ENCODE data around the gene VSX1. TPM values are rescaled to one million over a fixed set of nuclear protein-coding genes. Genes with fewer than 3 reads are reported as not detected.

The VSX1 gene
- total and polyA plus RNA-seq, 9 of the 15 experiments (the other 6 are each of a cell fraction or from before 2014, with no cell fraction given), result not detected

DNA sequence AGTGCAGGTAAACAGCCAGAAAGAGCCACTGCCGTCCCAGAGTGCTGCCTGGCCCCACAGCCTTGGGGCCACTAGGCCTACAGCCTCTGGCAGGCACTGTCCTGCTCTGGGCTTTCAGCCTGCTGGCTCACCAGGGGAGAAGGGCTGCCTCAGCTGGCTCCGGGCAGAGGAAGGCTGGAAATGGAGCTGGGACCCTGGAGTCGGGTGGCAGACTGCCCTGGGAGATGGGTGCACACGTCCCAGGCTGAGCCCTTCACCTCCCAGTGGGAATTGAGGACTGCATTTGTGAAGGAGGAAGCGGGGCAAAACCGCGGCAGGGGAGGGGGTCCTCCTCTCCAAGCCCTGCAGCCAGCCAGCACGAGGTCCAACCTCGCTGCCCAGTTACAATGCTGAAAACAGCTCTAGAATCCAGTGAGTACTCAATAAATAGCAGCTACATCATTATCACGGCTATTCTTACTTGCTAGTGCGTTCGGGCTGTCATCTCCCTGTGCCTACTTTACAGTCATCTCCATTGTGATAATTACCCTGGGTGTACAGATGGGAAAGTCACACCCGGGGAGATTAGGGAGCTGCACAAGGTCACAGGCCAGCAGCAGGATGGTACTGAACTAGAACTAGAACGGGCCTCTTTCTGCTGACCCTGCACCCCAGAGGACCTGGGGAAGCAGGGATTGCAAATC, 37.1 kb downstream of the VSX1 start:
- Histone ChIP-seq H3K9ac (ENCODE audit: insufficient read depth in 1 of 2, low read depth in 2 of 2, low read length in 2 of 2) (no peak overlapping the region), H3K9me3 (replicated peaks; ENCODE audit: control insufficient read depth, insufficient read depth, low read depth, low read length) (no peaks in the 10 kb centered on the region), H3K36me3 (ENCODE audit: control insufficient read depth, insufficient read depth, low read length) (no peaks in the 10 kb centered on the region), H3K27ac (ENCODE audit: extremely low read depth, low read depth, low read length) (no peak overlapping the region), H3K4me3 (no peak overlapping the region), H3K79me2 (ENCODE audit: control insufficient read depth, insufficient read depth, low read length) (no peaks in the 10 kb centered on the region), H3K9me1 (ENCODE audit: control insufficient read depth, insufficient read depth, low read length) (no peaks in the 10 kb centered on the region), H3K4me1 (replicated peaks in 1 of 2; ENCODE audit: control insufficient read depth in 2 of 2, insufficient read depth in 2 of 2, low read length in 2 of 2) (no peaks in the 10 kb centered on the region), H3K27me3 (ENCODE audit: control insufficient read depth in 2 of 2, insufficient read depth in 2 of 2, low read length in 2 of 2) (peaks cover 5 to 47% of the 10 kb centered on the region in 2 experiments; a peak in 3 of 5 replicates), H4K20me1 (replicated peaks; ENCODE audit: control insufficient read depth, insufficient read depth, low read length) (no peaks in the 10 kb centered on the region), H2AFZ (ENCODE audit: low read depth, low read length) (no peak overlapping the region), H3K4me2 (ENCODE audit: insufficient read depth, low read length) (no peak overlapping the region)
- no peak for DNase-seq (ENCODE audit: extremely low read depth in 1 of 4, low spot score in 3 of 4)
- no TSS peak for BruUV-seq (replicated peaks)
- ATAC-seq, result no peak
- intact Hi-C loops (cut with micrococcal nuclease) (no loop called here), in situ Hi-C loops (cut with MboI) (no loop called here)
- ChIA-PET CTCF (ENCODE audit: low intra/inter-chr PET ratio) (no interaction called here), POLR2A (interaction anchor here (0.7 kb wide), 1 partner anchor 14 kb away, joined by 3 read pairs; no protein-coding TSS in a partner anchor)
- 3% methylated on average over 12 of the region's 14 CpGs for WGBS (ENCODE audit: insufficient coverage, low coverage, missing lambda C conversion rate)
- FAIRE-seq, result no peak
- TF ChIP-seq, protein P1, sequence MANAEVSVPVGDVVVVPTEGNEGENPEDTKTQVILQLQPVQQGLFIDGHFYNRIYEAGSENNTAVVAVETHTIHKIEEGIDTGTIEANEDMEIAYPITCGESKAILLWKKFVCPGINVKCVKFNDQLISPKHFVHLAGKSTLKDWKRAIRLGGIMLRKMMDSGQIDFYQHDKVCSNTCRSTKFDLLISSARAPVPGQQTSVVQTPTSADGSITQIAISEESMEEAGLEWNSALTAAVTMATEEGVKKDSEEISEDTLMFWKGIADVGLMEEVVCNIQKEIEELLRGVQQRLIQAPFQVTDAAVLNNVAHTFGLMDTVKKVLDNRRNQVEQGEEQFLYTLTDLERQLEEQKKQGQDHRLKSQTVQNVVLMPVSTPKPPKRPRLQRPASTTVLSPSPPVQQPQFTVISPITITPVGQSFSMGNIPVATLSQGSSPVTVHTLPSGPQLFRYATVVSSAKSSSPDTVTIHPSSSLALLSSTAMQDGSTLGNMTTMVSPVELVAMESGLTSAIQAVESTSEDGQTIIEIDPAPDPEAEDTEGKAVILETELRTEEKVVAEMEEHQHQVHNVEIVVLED (CRISPR knock-in tag; IDR thresholded peaks at IDR 0.05), result no peak

DNA sequence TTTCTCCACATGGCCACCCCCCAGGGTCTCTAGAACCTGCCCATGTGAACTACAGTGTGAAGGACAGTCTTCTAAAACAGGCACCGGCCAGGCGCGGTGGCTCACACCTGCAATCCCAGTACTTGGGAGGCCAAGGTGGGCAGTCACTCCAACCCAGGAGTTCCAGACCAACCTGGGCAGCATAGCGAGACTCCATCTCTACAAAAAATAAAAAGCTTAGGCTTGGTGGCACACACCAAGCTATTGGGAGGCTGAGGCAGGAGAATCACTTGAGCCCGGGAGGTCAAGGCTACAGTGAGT, 37.7 kb downstream of the VSX1 start:
- in situ Hi-C loops (cut with MboI), result no loop called here
- Histone ChIP-seq H3K9me1 (ENCODE audit: control insufficient read depth, insufficient read depth, low read length) (no peaks in the 10 kb centered on the region), H3K4me1 (replicated peaks in 1 of 2; ENCODE audit: control insufficient read depth in 2 of 2, insufficient read depth in 2 of 2, low read length in 2 of 2) (no peaks in the 10 kb centered on the region), H3K9me3 (replicated peaks; ENCODE audit: control insufficient read depth, insufficient read depth, low read depth, low read length) (no peaks in the 10 kb centered on the region), H2AFZ (ENCODE audit: low read depth, low read length) (no peak overlapping the region), H3K4me2 (ENCODE audit: insufficient read depth, low read length) (no peak overlapping the region), H3K27me3 (ENCODE audit: control insufficient read depth in 2 of 2, insufficient read depth in 2 of 2, low read length in 2 of 2) (peaks cover 4 to 44% of the 10 kb centered on the region in 2 experiments; a peak in 3 of 5 replicates), H3K27ac (ENCODE audit: extremely low read depth, low read depth, low read length) (no peak overlapping the region), H3K36me3 (ENCODE audit: control insufficient read depth, insufficient read depth, low read length) (no peaks in the 10 kb centered on the region), H3K4me3 (no peak overlapping the region), H3K79me2 (ENCODE audit: control insufficient read depth, insufficient read depth, low read length) (no peaks in the 10 kb centered on the region), H4K20me1 (replicated peaks; ENCODE audit: control insufficient read depth, insufficient read depth, low read length) (no peaks in the 10 kb centered on the region), H3K9ac (ENCODE audit: insufficient read depth in 1 of 2, low read depth in 2 of 2, low read length in 2 of 2) (no peak overlapping the region)
- CTCF ChIA-PET (ENCODE audit: low intra/inter-chr PET ratio), result no interaction called here
- intact Hi-C loops (cut with micrococcal nuclease), result no loop called here
- no TSS peak for BruUV-seq (replicated peaks)
- DNase-seq (ENCODE audit: extremely low read depth in 1 of 4, low spot score in 3 of 4), result no peak
- POLR2A ChIA-PET, result no interaction called here
- no peak for ATAC-seq
- no peak for FAIRE-seq
- WGBS (ENCODE audit: insufficient coverage, low coverage, missing lambda C conversion rate), result 0% methylated on average over 2 of the region's 5 CpGs
- TF ChIP-seq, protein P2, sequence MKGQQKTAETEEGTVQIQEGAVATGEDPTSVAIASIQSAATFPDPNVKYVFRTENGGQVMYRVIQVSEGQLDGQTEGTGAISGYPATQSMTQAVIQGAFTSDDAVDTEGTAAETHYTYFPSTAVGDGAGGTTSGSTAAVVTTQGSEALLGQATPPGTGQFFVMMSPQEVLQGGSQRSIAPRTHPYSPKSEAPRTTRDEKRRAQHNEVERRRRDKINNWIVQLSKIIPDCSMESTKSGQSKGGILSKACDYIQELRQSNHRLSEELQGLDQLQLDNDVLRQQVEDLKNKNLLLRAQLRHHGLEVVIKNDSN (CRISPR knock-in tag; IDR thresholded peaks at IDR 0.05), result no peak
- TF ChIP-seq ZFP36 (IDR thresholded peaks at IDR 0.05; ENCODE audit: low read depth, low read length, partially characterized antibody) (no peak), HMGN3 (IDR thresholded peaks at IDR 0.05; ENCODE audit: borderline replicate concordance, extremely low read depth, insufficient read length, low read depth, low read length) (no peak), LCOR (CRISPR knock-in tag; IDR thresholded peaks at IDR 0.05) (no peak), POLR3A (IDR thresholded peaks at IDR 0.05; ENCODE audit: borderline replicate concordance, extremely low read depth, insufficient read depth, insufficient read length) (no peak), ZNF239 (CRISPR knock-in tag; IDR thresholded peaks at IDR 0.05) (no peak)
- TF ChIP-seq, protein P3, sequence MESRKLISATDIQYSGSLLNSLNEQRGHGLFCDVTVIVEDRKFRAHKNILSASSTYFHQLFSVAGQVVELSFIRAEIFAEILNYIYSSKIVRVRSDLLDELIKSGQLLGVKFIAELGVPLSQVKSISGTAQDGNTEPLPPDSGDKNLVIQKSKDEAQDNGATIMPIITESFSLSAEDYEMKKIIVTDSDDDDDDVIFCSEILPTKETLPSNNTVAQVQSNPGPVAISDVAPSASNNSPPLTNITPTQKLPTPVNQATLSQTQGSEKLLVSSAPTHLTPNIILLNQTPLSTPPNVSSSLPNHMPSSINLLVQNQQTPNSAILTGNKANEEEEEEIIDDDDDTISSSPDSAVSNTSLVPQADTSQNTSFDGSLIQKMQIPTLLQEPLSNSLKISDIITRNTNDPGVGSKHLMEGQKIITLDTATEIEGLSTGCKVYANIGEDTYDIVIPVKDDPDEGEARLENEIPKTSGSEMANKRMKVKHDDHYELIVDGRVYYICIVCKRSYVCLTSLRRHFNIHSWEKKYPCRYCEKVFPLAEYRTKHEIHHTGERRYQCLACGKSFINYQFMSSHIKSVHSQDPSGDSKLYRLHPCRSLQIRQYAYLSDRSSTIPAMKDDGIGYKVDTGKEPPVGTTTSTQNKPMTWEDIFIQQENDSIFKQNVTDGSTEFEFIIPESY (CRISPR knock-in tag; IDR thresholded peaks at IDR 0.05), result no peak
- TF ChIP-seq, protein P4, sequence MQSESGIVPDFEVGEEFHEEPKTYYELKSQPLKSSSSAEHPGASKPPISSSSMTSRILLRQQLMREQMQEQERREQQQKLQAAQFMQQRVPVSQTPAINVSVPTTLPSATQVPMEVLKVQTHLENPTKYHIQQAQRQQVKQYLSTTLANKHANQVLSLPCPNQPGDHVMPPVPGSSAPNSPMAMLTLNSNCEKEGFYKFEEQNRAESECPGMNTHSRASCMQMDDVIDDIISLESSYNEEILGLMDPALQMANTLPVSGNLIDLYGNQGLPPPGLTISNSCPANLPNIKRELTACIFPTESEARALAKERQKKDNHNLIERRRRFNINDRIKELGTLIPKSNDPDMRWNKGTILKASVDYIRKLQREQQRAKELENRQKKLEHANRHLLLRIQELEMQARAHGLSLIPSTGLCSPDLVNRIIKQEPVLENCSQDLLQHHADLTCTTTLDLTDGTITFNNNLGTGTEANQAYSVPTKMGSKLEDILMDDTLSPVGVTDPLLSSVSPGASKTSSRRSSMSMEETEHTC (IDR thresholded peaks at IDR 0.05), result no peak

All from K562 (cell line).